Lung (tissue), 12 donors: ENCODE measurements around the gene KDM4F. TPM values are rescaled to one million over a fixed set of nuclear protein-coding genes. Genes with fewer than 3 reads are reported as not detected.

ENCODE experiments used
- ATAC-seq: fragments of 200-7000 bp; cut with Tn5 transposase; one replicate; pipeline ENCODE4 v1.9.1; 2020; ENCODE audit warnings: moderate number of reproducible peaks; ENCODE audit not compliant: insufficient read depth, low FRiP score
- DNase-seq, 3 donors: peaks; one replicate each; pipeline ENCODE4 v3.0.0-alpha.2; 2013 to 2017
- H3K27ac ChIP-seq, 2 donors: one replicate each; pipeline ENCODE4 v1.5.1; 2013; ENCODE audit warnings: mild to moderate bottlenecking in 2 of 2, moderate library complexity in 2 of 2, control low read depth in 1 of 2, inconsistent platforms in 1 of 2, low read depth in 1 of 2, low read length in 1 of 2
- H3K27me3 ChIP-seq, 3 donors: one replicate each; pipeline ENCODE4 v1.5.1; 2013; ENCODE audit warnings: low read length in 2 of 3; ENCODE audit not compliant: control insufficient read depth in 3 of 3, insufficient read depth in 3 of 3
- H3K36me3 ChIP-seq, 4 donors: one replicate each; pipeline ENCODE4 v1.5.1; 2013; ENCODE audit warnings: low read length in 4 of 4, mild to moderate bottlenecking in 1 of 4, moderate library complexity in 1 of 4; ENCODE audit not compliant: control insufficient read depth in 4 of 4, insufficient read depth in 4 of 4
- H3K4me1 ChIP-seq, 5 donors: one replicate each; pipeline ENCODE4 v1.5.1; 2013; ENCODE audit warnings: low read length in 5 of 5, mild to moderate bottlenecking in 2 of 5, moderate library complexity in 1 of 5; ENCODE audit not compliant: control insufficient read depth in 5 of 5, insufficient read depth in 5 of 5
- H3K4me3 ChIP-seq: one replicate; pipeline ENCODE4 v1.5.1; 2013; ENCODE audit warnings: mild to moderate bottlenecking, control low read depth, moderate library complexity
- H3K9ac ChIP-seq, 2 donors: one replicate each; pipeline ENCODE4 v1.5.1; 2013; ENCODE audit warnings: low read length in 2 of 2, control low read depth in 1 of 2; ENCODE audit not compliant: insufficient read depth in 1 of 2
- H3K9me3 ChIP-seq, 4 donors: one replicate each; pipeline ENCODE4 v1.5.1; 2013; ENCODE audit warnings: low read length in 3 of 4, mild to moderate bottlenecking in 1 of 4, moderate library complexity in 1 of 4; ENCODE audit not compliant: control insufficient read depth in 4 of 4, insufficient read depth in 3 of 4
- CTCF ChIP-seq: IDR thresholded peaks from 2 replicates; pipeline ENCODE4 v1.5.1; 2012; ENCODE audit warnings: mild to moderate bottlenecking; ENCODE audit errors: control extremely low read depth, extremely low read depth
- WGBS, 2 donors: extraction: QIAGEN DNeasy Blood & Tissue Kit; methylation state at CpG; one replicate each; pipeline ENCODE4 v1.1.7; 2013; 5-methylcytosine and 5-hydroxymethylcytosine counted together
- polyA plus RNA-seq, 2 donors: library from polyadenylated mRNA; stranded (reverse); fragments of 200-250 nt; gene quantifications; one replicate each; pipeline ENCODE4 v1.2.1, GENCODE V29; 2013
- total RNA-seq, 2 donors: library from RNA; depleted of rRNA in 1 of 2; stranded (reverse); fragments of >200 nt in 1 of 2; gene quantifications; one replicate each; pipeline ENCODE4 v1.2.1, GENCODE V29; 2014 to 2021
- donor health status: control.
- donor health status: control.
- donor health status: Bipolar disorder and iron deficiency.
- donor health status: healthy.
- donor health status: DM: yes; HTN: yes; CAD: no.

KDM4F gene
- total and polyA plus RNA-seq, 4 donors = not detected

DNA sequence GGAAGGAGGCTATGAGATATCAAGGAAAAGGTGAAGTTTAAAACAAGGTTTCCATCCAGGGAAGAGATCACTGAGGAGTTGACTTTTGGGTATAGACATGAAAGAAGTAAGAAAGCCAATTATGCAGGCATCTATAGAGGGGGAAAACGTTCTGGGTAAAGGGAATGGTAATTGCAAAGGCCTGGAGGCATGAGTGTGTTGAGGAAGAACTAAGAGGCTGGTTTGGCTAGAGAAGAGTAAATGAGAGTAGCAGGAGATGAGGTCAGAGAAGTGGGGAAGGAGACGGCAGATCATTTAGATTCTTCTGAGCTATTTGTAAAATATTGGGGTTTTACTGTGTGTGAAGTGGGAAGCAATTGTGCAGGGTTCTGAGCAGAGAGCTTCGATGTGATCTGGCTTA is 48.0 kb downstream of the KDM4F start:
- Histone ChIP-seq H3K9ac (no peak overlapping the region), H3K27ac (no peak overlapping the region), H3K4me1 (peaks cover 0 to 5% (median 0%) of the 10 kb centered on the region in 5 donors), H3K9me3 (no peaks in the 10 kb centered on the region), H3K4me3 (no peak overlapping the region), H3K27me3 (no peaks in the 10 kb centered on the region), H3K36me3 (no peaks in the 10 kb centered on the region)
- no peak for TF ChIP-seq CTCF
- 79 to 86% methylated on average over 3 of the region's 3 CpGs for WGBS, 2 donors
- ATAC-seq (no peak), DNase-seq (no peak)

- H3K4me3 ChIP-seq = no peak overlapping the region
- H3K4me1 ChIP-seq = peaks cover 0 to 4% (median 0%) of the 10 kb centered on the region in 5 donors
- no peaks in the 10 kb centered on the region for H3K36me3 ChIP-seq
- no peak overlapping the region for H3K9ac ChIP-seq
- no peak for DNase-seq
- H3K27ac ChIP-seq = no peak overlapping the region
- ATAC-seq = no peak
- 94 to 95% methylated on average over 3 of the region's 3 CpGs for WGBS, 2 donors
- no peak for TF ChIP-seq CTCF
- H3K27me3 ChIP-seq = no peaks in the 10 kb centered on the region
- H3K9me3 ChIP-seq = no peaks in the 10 kb centered on the region
Observed at GRCh38 chr11:95098826-95099225, 49.6 kb downstream of the KDM4F start.

- WGBS, 2 donors = 81 to 86% methylated on average over 4 of the region's 4 CpGs
- Histone ChIP-seq H3K27ac (no peak overlapping the region), H3K9ac (no peak overlapping the region), H3K27me3 (no peaks in the 10 kb centered on the region), H3K4me1 (peaks cover 0 to 4% (median 0%) of the 10 kb centered on the region in 5 donors), H3K9me3 (no peaks in the 10 kb centered on the region), H3K4me3 (no peak overlapping the region), H3K36me3 (no peaks in the 10 kb centered on the region)
- ATAC-seq = no peak
- TF ChIP-seq CTCF = no peak
- no peak for DNase-seq
Observed at GRCh38 chr11:95100191-95100648, 51.0 kb downstream of the KDM4F start.

Other genes starting within 250 kb of the KDM4F start
- gene CWC15, start 75.9 kb upstream of the KDM4F start, total RNA-seq = 10 to 100 TPM; 42.4 to 44.9 TPM
- 100 to 1,000 TPM in 1 of 2 donors, 10 to 100 TPM in 1; 38.2 to 107 TPM for gene CWC15, start 75.9 kb upstream of the KDM4F start, polyA plus RNA-seq
- under 1 TPM; 0.89 to 0.94 TPM for gene KDM4D, start 75.7 kb upstream of the KDM4F start, total RNA-seq
- under 1 TPM; 0.30 to 0.63 TPM for gene KDM4D, start 75.7 kb upstream of the KDM4F start, polyA plus RNA-seq
- not detected for gene KDM4E, start 24.2 kb upstream of the KDM4F start, total RNA-seq
- gene KDM4E, start 24.2 kb upstream of the KDM4F start, polyA plus RNA-seq = not detected
- gene SRSF8, start 17.5 kb downstream of the KDM4F start, total RNA-seq = 10 to 100 TPM; 24.0 to 41.4 TPM
- 10 to 100 TPM; 22.6 to 49.0 TPM for gene SRSF8, start 17.5 kb downstream of the KDM4F start, polyA plus RNA-seq
- gene ENDOD1, start 40.4 kb downstream of the KDM4F start, total RNA-seq = 10 to 100 TPM; 33.0 to 55.1 TPM
- 10 to 100 TPM; 10.4 to 17.0 TPM for gene ENDOD1, start 40.4 kb downstream of the KDM4F start, polyA plus RNA-seq
- gene SESN3, start 181.8 kb downstream of the KDM4F start, total RNA-seq = 10 to 100 TPM; 35.3 to 73.3 TPM
- 1 to 10 TPM; 4.0 to 4.8 TPM for gene SESN3, start 181.8 kb downstream of the KDM4F start, polyA plus RNA-seq